ENCODE data around the gene CCAR1.

DNA sequence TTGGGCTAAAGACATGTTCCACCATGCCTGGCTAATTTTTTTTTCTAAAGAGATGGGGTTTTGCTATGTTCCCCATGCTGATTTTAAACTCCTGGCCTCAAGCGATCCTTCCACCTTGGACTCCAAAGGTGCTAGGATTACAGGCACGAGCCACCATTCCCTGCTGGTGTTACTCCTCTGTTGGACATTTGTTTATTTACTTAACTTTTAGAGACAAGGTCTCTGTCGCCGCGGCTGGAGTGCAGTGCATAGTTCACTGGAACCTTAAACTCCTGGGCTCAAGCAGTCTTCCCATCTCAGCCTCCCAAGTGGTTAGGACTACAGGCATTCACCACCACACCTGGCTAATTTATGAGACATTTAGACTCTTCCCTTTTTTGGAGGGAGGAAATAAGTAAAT lies 38.9 kb downstream of the CCAR1 start:
- TF ChIP-seq EZH2 (IDR thresholded peaks at IDR 0.05; ENCODE audit: insufficient read depth, poor library complexity, severe bottlenecking) (no peak), EZH2phosphoT487 (IDR thresholded peaks at IDR 0.05; ENCODE audit: insufficient read depth, low read depth) (no peak)

Measured in GM23248 (cell line).